GDM1 (cell line): ENCODE results near the gene TNXB.
A peak's percentile ranks its signal among the peaks of the same experiment; 100 is the strongest.
"Not testable (repeated sequence)": the region's sequence is repeated elsewhere in the genome, so short reads cannot be mapped to it uniquely, and the experiment has no call there.

Experiments used
- DNase-seq: peaks from one replicate; lab custom pipeline; 2025; lab: John Stamatoyannopoulos, UW

Gene TNXB

GRCh38 chr6:32085759-32086459, 23.2 kb downstream of the TNXB start:
- DNase-seq: no peak

GRCh38 chr6:32084780-32085179, 24.4 kb downstream of the TNXB start:
- no peak for DNase-seq

- no peak for DNase-seq
These were observed 25.0 kb downstream of the TNXB start for GRCh38 chr6:32083812-32084768.

GRCh38 chr6:32082935-32083334, 26.2 kb downstream of the TNXB start:
- no peak for DNase-seq

- no peak for DNase-seq
These were observed 26.7 kb downstream of the TNXB start for GRCh38 chr6:32082478-32082877.

- peak; percentile 18 for DNase-seq
These were observed 27.8 kb downstream of the TNXB start for GRCh38 chr6:32081168-32081990.

GRCh38 chr6:32079566-32080290, 29.4 kb downstream of the TNXB start:
- no peak for DNase-seq

GRCh38 chr6:32076321-32076809, 32.8 kb downstream of the TNXB start:
- DNase-seq: no peak

GRCh38 chr6:32075781-32076180, 33.4 kb downstream of the TNXB start:
- no peak for DNase-seq

GRCh38 chr6:32074996-32075532, 34.1 kb downstream of the TNXB start:
- DNase-seq: no peak

- DNase-seq: no peak
These were observed 35.5 kb downstream of the TNXB start for GRCh38 chr6:32073613-32074012.

GRCh38 chr6:32073101-32073500, 36.0 kb downstream of the TNXB start:
- no peak for DNase-seq

- no peak for DNase-seq
These were observed 38.2 kb downstream of the TNXB start for GRCh38 chr6:32070814-32071543.

- DNase-seq: no peak
These were observed 39.1 kb downstream of the TNXB start for GRCh38 chr6:32069878-32070515.

GRCh38 chr6:32069460-32069859, 39.7 kb downstream of the TNXB start:
- no peak for DNase-seq

GRCh38 chr6:32068867-32069266, 40.3 kb downstream of the TNXB start:
- no peak for DNase-seq

GRCh38 chr6:32068315-32068714, 40.8 kb downstream of the TNXB start:
- not testable (repeated sequence) for DNase-seq

- DNase-seq: not testable (repeated sequence)
These were observed 41.6 kb downstream of the TNXB start for GRCh38 chr6:32067521-32067920.

GRCh38 chr6:32064706-32065105, 44.4 kb downstream of the TNXB start:
- no peak for DNase-seq
